AG20443 (cell line): Measurements from ENCODE around the gene SNAPC4.
"Not testable (repeated sequence)": the region's sequence is repeated elsewhere in the genome, so short reads cannot be mapped to it uniquely, and the experiment has no call there.

Experiments
- DNase-seq: peaks from one replicate; pipeline ENCODE4 v3.0.0; 2012; ENCODE audit warnings: low spot score, mixed read lengths

The SNAPC4 gene

GRCh38 chr9:136433849-136434579 is 34.0 kb upstream of the SNAPC4 start:
- DNase-seq = no peak

- no peak for DNase-seq
Measured at GRCh38 chr9:136433043-136433715, 33.2 kb upstream of the SNAPC4 start.

- no peak for DNase-seq
Measured at GRCh38 chr9:136432591-136432990, 32.6 kb upstream of the SNAPC4 start.

GRCh38 chr9:136431782-136432350 is 31.9 kb upstream of the SNAPC4 start:
- no peak for DNase-seq

- DNase-seq = no peak
Measured at GRCh38 chr9:136430588-136431234, 30.7 kb upstream of the SNAPC4 start.

GRCh38 chr9:136429683-136430491 is 29.9 kb upstream of the SNAPC4 start:
- no peak for DNase-seq

GRCh38 chr9:136429075-136429628 is 29.2 kb upstream of the SNAPC4 start:
- no peak for DNase-seq

GRCh38 chr9:136426787-136427186 is 26.8 kb upstream of the SNAPC4 start:
- DNase-seq = no peak

- not testable (repeated sequence) for DNase-seq
Measured at GRCh38 chr9:136425367-136425766, 25.4 kb upstream of the SNAPC4 start.

GRCh38 chr9:136424750-136425362 is 24.9 kb upstream of the SNAPC4 start:
- DNase-seq = no peak

DNA sequence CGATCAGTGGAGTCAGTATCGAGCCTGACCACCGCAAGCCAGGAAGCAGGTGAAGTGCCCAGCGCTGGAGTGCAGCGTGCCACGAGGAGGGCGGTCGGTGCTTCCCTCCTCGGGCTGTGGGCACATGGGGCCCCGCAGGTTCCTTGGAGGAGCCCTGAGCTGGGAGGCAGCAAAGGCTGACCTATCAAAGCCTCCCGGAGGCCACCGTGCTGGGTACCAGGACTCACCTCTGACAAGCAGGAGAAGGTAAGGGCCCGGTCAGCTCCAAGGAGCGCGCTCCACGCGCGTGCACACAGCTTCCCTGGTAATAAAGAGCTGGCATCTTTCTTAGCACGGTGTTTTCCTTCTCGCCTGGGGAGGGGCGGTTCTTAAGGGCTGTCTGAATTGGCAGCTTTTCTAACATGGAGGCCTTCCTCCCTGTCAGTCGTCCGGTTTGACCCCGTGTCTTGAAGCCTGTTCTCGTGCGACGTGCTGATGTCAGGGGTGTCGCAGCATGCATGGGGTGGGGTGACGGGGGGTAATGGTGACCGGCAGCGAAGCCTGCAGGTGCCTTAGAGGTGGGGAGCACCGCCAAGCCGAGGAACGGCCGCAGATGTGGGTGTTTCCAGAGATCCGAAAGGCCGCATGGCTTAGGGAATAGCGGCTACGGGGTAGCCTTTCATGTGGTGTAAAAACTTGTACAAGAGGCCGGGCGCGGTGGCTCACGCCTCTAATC is 23.6 kb upstream of the SNAPC4 start:
- DNase-seq = no peak

DNA sequence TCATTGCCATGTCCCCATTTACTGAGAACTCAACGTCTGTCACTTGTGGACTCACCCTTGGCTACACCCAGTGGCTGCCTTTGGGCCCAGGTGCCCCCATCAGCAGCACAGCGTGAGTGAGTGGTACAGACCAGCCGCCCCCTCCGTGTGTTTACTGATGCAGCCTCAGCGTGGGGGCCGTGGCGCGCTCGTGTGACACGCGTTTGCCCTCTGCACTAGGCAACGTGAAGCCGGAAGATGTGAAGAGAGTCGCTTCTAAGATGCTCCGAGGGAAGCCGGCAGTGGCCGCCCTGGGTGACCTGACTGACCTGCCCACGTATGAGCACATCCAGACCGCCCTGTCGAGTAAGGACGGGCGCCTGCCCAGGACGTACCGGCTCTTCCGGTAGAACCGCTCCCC is 22.9 kb upstream of the SNAPC4 start:
- no peak for DNase-seq

DNA sequence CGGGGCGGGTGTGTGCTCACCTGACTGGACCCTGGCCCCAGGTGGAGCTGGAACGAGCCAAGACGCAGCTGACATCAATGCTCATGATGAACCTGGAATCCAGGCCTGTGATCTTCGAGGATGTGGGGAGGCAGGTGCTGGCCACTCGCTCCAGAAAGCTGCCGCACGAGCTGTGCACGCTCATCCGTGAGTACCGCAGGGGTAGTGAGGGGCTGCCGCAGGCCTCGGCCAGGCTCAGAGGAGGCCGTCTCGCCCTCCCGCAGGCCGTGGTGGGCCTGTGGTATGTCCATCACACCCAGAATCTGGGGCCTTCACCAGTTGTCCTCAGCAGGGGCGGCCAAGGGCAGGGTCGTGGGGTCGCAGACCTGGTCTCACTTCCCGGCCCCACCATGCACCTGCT is 21.8 kb upstream of the SNAPC4 start:
- DNase-seq = no peak

GRCh38 chr9:136419092-136419420 is 19.1 kb upstream of the SNAPC4 start:
- no peak for DNase-seq

DNA sequence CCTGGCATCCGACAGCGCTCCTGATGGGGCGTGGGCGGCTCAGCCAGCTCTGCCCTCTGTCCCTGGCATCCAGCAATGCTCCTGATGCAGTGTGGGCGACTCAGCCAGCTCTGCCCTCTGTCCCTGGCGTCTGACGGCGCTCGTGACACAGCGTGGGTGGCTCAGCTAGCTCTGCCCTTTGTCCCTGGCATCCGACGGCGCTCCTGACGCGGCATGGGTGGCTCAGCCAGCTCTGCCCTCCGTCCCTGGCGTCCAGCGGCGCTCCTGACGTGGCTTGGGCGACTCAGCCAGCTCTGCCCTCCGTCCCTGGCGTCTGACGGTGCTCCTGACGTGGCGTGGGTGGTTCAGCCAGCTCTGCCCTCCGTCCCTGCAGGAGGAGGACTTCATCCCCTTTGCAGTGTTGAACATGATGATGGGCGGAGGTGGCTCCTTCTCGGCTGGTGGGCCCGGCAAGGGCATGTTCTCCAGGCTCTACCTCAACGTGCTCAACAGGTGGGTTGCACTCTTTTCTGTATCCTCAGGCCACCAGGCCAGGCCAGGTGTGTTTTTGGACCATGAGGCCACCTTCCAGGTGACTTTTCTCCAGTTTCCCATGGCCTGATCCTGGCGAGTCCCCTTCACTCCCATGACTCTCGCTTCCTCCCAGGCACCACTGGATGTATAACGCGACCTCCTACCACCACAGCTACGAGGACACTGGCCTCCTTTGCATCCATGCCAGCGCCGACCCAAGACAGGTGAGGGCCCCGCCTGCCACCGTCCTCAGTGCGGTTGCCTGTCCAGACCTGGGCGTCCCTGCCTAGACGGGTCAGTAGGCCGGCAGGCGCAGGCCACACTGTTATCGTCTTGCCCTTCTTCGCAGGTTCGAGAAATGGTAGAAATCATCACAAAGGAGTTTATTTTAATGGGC is 18.5 kb upstream of the SNAPC4 start:
- DNase-seq = no peak

- DNase-seq = no peak
Measured at GRCh38 chr9:136416914-136417313, 16.9 kb upstream of the SNAPC4 start.

DNA sequence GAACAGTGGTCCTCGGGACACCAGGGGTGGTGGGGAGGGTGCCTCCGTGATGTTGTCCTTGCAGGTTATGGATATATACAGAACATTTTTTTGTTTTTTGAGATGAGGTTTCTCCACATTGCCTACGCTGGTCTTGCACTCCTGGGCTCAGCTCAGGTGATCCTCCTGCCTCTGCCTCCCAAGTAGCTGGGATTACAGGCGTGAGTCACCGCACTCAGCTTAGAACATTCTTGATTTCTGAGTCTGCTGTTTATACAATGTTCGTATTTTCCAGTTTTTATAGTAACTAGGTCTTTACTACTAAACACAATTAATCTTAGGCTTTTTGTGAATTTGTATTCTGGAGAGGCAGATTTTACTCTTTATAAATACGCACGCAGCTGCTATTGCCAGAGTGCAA is 16.5 kb upstream of the SNAPC4 start:
- DNase-seq = no peak

- DNase-seq = no peak
Measured at GRCh38 chr9:136412962-136413361, 13.0 kb upstream of the SNAPC4 start.

- DNase-seq = no peak
Measured at GRCh38 chr9:136411378-136411777, 11.4 kb upstream of the SNAPC4 start.
